DMS 273 (cell line): Measurements from ENCODE around the gene FNBP1.
"Not testable (repeated sequence)": the region's sequence is repeated elsewhere in the genome, so short reads cannot be mapped to it uniquely, and the experiment has no call there.

Experiments
- DNase-seq: peaks from one replicate; lab custom pipeline; 2025; ENCODE audit not compliant: unreplicated experiment; lab: John Stamatoyannopoulos, UW

FNBP1 gene

DNA sequence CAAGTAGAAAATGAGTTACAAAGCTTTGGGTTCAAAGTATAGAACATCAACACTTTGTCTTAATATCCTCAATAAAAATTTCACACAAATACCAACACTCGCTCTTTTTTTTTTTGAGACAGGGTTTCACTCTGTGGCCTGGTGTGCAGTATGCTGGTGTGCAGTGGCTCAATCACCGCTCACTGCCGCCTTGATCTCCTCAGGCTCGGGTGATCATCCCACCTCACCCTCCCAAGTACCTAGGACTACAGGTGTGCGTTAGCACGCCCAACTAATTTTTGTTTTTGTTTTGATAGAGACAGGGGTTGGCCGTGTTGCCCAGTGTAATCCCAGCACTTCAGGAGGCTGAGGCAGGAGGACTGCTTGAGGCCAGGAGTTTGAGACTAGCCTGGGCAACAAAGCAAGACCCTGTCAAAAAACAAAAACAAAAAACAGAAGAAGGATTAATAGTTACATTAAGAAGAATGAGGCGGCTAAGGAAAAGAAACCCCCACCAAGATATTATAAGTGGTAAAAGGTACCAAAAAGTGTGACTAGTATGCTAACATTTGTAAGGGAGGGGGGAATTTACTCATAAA is 20.3 kb downstream of the FNBP1 start:
- DNase-seq = no peak

DNA sequence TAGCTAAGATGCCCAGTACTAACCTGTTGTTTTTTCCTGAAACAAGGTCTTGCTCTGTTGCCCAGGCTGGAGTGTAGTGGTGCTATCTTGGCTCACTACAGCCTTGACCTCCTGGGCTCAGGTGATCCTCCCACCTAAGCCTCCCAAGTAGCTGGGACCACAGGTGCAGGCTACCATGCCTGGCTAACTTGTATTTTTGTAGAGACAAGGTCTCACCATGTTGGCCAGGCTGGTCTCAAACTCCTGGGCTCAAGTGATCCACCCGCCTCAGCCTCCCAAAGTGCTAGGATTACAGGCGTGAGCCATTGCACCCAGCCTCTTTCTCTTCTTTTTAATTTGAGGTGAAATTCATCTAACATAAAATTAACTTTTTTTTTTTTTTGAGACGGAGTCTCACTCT is 21.1 kb downstream of the FNBP1 start:
- not testable (repeated sequence) for DNase-seq

DNA sequence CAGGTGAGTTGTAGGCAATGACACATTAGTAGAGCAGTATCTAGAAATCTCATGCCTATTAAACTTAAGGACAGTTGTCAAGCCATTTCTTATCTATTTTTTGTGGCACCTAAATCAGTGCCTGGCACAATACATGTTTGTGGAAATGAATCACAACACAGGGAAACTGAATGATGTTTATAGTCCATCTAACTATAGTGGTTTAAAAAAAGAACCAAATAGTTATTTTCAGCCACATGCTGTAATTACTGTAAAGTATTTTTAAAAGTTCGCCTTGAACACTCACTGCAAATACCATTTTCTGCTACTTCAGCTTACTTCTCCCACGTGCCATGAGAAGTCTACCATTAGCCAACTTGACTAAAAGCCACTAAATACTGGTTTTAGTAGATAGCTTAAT is 21.9 kb downstream of the FNBP1 start:
- no peak for DNase-seq

DNA sequence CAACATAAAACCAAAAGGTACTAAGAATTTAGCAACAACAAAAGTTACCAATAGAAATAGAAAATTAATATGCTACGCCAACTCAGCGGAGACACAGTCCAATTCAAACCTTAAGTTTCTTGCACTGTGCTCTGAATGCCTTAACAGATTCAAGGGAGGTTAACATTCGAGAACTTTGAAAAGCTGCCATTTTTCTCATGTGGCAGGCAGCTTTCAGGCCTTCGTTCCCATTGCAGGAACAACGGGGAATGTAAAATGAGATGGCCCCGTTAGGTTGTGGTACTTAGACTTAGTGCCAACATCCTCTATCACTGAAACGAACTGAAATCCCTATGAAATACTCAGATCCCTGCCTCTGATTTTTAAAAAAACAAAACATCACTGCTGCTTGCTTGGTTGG is 22.4 kb downstream of the FNBP1 start:
- DNase-seq = no peak

DNA sequence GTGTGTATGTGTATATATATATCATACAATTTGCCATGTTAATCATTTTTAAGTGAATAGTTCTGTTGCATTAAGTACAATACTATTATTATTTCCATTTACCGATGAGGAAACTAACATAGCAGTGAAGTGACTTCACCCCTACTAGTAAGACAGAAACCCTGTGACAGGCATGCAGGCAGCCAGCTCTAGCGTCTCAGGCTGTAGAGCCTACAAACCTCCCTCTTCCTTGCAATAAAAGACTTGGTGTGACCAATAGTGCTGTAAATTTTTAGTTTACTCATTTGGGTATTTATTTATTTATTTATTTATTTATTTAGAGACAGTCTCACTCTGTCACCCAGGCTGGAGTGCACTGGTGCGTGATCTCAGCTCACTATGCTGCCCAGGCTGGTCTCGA is 24.7 kb downstream of the FNBP1 start:
- DNase-seq = no peak

DNA sequence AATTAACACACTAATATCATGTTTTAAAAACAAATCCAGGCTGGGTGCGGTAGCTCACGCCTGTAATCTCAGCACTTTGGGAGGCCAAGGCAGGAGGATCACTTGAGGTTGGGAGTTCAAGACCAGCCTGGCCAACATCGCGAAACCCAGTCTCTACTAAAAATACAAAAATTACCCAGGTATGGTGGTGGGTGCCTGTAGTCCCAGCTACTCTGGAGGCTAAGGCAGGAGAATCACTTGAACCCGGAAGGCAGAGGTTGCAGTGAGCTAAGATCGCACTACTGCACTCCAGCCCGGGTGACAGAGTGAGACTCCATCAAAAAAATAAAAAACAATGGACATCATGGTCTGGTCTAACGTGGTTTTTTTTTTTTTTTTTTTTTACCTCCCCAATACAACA is 25.5 kb downstream of the FNBP1 start:
- DNase-seq = not testable (repeated sequence)

DNA sequence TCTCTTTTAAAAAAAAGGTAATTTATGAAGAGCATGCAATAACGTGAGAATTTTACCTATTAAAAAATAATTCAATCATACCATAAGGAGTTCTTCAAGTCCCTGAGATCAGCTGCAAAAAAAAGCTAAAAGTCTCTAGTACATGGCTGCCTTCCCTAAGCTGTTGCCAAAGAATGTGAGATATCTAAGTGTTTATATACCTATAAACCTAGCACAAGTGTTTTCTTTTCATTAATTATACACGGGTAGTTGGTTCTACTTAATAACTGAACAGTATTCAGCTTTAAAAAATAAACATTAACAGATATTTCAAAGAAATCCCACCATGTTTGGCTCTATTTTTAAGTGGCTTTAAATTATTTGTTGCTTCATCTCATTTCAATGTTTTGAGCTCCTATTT is 25.9 kb downstream of the FNBP1 start:
- no peak for DNase-seq

DNA sequence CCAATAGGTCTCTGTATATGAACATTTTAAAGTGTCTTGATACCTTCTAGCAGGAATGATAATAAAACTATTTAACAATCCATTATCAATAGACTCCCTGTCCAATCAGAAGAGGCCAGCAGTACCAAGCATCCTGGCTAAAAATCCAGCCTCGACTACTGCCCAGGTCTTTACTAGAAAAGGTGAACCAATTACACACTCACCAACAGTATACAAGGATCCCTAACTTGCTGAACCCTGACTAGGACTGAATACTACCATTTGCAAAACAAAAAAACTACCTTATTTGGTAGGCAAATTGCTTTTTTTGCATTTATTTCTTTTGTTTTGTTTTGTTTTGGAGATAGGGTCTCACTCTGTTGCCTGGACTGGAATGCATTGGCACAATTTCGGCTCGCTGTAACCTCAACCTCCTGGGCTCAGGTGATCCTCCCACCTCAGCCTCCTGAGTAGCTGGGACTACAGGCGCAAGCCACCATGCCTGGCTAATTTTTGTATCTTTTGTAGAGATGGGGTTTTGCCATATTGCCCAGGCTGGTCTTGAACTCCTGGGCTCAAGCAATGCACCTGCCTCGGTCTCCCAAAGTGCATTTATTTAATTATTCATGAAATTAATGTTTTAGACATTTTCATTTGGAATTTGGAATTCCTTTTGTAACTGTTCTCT is 27.5 kb downstream of the FNBP1 start:
- no peak for DNase-seq

DNA sequence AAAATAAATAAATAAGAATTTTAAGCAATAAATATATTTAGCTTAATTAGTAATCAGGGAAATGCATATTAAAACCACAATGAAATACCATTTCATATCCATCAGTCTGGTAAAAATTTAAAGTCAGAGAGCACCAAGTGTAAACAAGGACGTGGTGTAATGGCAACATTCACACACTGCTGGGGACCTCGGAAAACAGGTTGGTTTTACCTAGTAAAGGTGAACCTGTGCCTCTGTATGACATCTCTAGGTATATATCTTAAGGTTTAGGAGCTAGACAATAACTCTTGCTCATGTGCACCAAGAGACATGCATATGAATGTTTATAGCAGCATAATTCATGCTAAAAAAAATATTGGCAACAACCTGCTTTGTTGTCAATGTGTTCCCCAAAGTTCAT is 29.7 kb downstream of the FNBP1 start:
- no peak for DNase-seq

DNA sequence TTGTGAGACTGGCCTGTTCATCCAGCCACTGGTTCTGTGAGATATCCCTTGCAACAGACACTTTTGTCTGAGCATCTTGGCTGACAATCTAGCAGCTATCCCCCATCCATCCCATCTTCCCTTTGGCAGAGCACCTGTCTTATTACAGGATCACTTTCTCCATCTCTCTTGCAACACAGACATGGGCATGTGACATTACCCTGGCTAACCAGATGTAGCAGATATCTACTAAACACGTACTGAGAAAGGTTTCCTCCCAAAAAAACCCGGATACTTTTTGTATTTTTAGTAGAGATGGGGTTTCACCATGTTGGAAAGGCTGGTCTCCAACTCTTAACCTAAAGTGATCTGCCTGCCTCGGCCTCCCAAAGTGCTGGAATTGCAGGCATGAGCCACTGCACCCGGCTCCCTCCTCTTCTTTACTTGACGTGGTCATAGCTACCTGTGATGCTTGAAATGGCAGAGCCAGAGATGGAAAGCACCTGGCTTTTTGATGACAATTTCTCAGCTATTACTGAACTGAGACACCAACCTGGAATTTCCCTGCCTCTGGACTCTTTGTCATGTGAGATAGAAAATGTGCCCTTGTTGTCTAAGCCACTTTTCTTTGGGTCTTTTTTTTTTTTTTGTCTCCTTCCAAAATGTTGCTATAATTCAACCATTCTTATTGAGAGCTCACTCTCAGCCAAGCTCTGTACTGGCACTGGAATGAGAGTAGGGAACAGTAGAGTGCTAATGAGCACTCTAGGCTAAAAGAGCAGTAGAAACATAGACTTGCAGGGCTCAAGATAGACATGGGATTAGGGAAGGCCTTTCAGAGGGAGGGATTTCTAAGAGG is 32.6 kb downstream of the FNBP1 start:
- no peak for DNase-seq

DNA sequence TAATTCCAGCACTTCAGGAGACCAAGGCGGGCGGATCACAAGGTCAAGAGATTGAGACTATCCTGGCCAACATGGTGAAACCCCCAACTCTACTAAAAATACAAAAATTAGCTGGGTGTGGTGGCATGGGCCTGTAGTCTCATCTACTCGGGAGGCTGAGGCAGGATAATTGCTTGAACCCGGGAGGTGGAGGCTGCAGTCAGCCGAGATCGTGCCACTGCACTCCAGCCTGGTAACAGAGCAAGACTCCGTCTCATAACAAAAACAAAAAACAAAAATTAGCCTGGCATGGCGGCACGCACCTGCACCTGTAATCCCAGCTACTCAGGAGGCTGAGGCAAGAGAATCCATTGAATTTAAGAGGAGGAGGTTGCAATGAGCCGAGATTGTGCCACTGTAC is 33.4 kb downstream of the FNBP1 start:
- DNase-seq = not testable (repeated sequence)

DNA sequence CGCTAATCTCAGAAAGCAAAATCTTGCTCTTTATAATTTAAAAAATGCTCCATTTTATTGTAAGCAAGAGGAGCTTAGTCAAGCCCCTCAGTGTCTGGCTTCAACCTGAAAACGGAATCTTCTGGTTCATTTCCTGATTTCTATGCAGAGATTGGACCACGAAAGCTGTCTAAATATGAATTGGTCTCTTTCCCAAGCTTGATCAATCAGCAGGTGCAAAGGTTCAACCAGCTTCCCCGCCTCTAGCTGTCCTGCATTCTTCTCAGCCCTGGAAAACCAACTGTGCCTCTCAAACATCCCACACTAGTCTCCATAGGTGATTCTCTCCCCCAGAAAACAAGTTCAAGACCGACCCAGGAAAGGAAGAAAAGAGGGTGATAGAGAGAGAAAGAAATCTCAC is 34.5 kb downstream of the FNBP1 start:
- no peak for DNase-seq

DNA sequence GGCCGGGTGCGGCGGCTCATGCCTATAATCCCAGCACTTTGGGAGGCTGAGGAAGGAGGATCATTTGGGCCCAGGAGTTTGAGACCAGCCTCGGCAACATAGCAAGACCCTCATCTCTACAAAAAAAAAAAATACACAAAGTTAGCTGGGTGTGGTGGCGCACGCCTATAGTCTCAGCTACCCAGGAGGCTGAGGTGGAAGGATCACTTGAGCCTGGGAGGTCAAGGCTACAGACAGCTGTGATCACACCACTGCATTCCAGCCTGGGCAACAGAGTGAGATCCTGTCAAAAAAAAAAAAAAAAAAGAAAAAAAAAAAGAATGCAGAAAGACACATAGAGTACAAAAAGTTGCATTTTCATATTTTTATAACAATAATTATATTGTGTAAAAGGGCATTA is 36.0 kb downstream of the FNBP1 start:
- not testable (repeated sequence) for DNase-seq

DNA sequence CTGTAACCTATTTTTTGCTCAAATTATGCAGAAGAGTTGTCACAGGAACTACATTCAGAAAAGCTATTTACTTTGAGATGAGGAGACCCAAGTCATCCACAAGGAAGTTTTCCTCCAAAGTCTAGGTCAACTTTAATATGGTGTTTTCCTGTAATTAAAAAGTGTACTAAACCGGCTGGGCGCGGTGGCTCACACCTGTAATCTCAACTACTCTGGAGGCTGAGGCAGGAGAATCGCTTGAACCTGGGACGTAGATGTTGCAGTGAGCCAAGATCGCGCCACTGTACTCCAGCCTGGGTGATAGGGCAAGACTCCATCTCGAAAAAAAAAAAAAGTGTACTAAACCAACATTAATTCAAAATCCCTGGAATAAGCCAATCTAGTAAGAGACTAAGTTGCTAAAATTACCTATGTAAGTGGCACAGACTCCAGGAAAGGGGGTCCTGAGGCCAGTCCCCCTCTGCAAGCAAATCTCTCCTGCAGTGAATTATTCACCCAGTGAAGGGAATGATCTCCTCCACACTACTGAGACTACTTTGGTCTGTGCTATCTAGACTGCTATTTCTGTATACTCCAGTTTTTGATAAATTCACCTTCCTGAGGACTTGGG is 38.9 kb downstream of the FNBP1 start:
- DNase-seq = no peak

DNA sequence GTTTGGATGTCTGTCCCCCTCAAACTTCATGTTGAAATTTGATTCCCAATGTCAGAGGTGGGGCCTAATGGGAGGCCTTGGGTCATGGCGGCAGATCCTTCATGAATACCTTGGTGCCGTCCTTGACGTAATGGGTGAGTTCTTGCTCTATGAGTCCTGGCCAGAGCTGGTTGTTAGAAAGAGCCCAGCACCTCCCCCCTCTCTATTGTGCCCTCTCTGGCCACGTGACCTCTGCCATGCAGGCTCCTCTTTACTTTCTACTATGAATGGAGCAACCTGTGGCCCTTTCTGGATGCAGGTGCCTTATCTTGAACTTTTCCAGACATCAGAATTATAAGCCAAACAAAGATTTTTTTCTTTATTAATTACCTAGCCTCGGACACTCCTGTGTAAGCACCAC is 40.7 kb downstream of the FNBP1 start:
- DNase-seq = no peak

DNA sequence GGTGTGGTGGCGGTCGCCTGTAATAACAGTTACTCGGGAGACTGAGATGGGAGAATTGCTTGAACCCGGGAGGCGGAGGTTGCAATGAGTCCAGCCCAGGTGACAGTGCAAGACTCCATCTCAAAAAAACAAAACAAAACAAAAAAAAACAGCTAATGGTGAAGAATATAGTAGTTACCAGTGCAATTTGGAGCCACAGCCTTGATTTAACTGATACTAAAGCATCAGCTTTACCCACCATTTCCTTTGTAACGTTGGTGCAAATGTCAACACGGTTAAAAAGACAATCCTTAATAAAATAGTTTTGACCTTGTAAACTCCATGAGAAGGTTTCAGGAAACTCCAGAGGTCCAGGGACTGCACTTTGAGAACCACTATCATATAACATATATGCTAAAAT is 41.8 kb downstream of the FNBP1 start:
- no peak for DNase-seq

DNA sequence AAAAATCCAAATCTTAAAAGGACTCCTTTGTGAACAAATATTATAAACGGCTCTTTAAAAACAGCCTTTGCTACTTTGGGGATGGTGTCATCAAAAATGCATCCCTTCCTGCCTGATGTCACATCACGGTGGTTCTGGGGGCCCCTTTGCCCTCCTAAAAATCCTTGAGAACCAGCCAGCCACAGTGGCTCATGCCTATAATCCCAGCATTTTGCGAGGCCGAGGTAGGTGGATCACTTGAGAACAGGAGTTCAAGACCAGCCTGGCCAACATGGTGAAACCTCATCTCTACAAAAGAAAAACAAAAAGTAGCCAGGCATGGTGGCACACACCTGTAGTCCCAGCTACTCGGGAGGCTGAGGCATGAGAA is 43.9 kb downstream of the FNBP1 start:
- DNase-seq = no peak

DNA sequence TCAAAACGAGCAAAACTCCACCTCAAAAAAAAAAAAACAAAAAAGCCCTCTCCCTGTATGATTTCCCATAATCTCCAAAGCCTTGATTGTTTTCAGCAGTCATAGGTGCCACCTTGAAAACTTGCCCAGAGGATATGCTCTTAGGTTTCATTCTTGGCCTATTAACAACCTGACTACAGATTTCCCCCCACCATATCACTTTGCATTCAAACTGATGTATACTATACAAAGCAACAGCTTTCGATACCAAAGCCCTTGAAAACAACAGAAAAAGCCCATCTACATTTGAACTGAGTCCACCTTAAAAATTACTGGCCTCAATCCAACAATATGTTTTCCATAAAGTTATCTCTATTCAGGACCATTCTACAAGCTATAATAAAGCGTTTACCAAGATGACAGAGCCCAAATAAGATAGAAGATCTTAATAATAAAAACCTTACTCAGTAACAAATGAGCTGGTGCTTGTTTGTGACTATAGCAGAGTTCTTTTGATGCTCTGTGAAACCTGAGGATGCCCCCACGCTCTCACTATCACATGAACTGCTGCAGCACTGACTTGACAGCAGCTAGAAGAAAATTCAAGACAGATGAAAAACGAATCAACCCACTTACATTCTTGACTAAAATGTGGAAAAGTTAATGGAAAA is 44.4 kb downstream of the FNBP1 start:
- DNase-seq = no peak

DNA sequence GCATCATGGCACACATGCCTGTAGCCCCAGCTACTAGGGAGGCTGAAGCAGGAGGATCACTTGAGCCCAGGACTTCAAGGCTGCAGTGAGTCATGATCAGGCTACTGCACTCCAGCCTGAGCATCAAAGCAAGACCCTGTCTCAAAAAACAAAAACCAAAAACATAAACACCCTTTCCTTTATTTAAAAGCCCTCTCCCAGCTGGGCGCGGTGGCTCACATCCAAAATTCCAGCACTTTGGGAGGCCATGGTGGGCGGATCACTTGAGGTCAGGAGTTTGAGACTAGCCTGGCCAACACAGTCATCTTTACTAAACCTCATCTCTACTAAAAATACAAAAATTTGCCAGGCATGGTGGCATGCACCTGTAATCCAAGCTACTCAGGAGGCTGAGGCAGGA is 45.3 kb downstream of the FNBP1 start:
- not testable (repeated sequence) for DNase-seq

DNA sequence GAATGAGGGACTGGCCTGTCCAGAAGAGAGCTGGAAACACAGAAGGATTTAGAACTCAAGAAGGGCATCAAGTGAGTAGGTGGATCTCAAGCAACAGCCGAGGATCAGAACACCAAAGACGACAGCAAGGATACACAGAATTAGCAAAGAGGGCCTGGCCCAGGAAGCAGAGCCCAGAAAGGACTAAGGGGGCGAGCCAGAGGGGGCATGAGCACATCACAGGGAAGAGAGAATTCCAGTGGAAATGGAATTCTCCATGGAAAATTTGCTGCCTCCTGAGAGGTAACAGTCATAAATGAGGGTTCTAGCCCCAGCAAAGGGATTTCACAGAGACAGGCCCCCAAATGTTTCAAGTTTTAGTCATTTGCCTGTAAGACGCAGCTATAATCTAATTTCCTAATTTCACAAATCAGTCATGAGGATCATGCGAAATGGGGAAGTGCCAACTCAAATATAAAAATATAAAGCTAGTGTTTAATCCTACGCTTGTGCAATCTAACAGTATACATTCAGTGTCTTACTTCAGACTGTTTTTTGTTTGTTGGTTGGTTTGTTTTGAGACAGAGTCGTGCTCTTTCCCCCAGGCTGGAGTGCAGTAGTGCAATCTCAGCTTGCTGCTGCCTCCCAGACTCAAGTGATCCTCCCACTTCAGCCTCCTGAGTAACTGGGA is 46.7 kb downstream of the FNBP1 start:
- DNase-seq = no peak
